ENCODE measurements around the gene TPM1.

DNA sequence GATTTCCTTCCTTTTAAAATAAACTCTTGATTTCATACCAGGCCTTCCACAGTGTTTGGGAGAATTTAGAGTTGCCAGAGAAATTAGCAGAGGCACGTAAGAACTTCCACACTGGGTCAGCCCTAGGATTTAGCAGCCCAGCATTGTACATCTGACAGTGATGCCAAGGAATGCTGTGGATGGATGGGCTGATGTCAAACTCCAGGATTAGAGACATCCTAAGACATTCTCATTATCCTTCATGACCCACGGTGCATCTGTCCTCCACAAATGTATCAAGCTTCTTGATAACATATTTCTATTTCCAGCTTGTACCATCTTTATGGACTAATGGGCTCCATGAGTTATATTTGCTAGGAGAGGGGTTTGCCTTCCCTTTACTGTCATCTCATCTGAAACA lies 8.0 kb upstream of the TPM1 start:
- TF ChIP-seq, protein P1, sequence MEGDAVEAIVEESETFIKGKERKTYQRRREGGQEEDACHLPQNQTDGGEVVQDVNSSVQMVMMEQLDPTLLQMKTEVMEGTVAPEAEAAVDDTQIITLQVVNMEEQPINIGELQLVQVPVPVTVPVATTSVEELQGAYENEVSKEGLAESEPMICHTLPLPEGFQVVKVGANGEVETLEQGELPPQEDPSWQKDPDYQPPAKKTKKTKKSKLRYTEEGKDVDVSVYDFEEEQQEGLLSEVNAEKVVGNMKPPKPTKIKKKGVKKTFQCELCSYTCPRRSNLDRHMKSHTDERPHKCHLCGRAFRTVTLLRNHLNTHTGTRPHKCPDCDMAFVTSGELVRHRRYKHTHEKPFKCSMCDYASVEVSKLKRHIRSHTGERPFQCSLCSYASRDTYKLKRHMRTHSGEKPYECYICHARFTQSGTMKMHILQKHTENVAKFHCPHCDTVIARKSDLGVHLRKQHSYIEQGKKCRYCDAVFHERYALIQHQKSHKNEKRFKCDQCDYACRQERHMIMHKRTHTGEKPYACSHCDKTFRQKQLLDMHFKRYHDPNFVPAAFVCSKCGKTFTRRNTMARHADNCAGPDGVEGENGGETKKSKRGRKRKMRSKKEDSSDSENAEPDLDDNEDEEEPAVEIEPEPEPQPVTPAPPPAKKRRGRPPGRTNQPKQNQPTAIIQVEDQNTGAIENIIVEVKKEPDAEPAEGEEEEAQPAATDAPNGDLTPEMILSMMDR (IDR thresholded peaks at IDR 0.05), result no peak
- no peak for TF ChIP-seq POLR2AphosphoS5 (IDR thresholded peaks at IDR 0.05)
